Smooth muscle cell (in vitro differentiated cells): ENCODE data around the gene METTL22. TPM values are rescaled to one million over a fixed set of nuclear protein-coding genes. Genes with fewer than 3 reads are reported as not detected.
A peak's percentile ranks its signal among the peaks of the same experiment; 100 is the strongest.

Experiments
- DNase-seq: peaks from one replicate; lab custom pipeline; 2025; ENCODE audit not compliant: unreplicated experiment; lab: John Stamatoyannopoulos, UW
- H2AFZ ChIP-seq: fragments of 200-600 bp; sonication (generic); 2 replicates; pipeline ENCODE4 v1.6.0; 2016; ENCODE audit warnings: antibody characterized with exemption, low read depth, mild to moderate bottlenecking
- H3F3A ChIP-seq: fragments of 200-600 bp; sonication (generic); 2 replicates; pipeline ENCODE4 v1.6.0; 2017; ENCODE audit warnings: antibody characterized with exemption, low read depth
- H3K27ac ChIP-seq: fragments of 200-600 bp; sonication (generic); 2 replicates; pipeline ENCODE4 v1.5.1; 2016; ENCODE audit warnings: low read depth, mild to moderate bottlenecking
- H3K27me3 ChIP-seq: fragments of 200-600 bp; sonication (generic); 2 replicates; pipeline ENCODE4 v1.6.1; 2016; ENCODE audit warnings: low read depth, mild to moderate bottlenecking
- H3K36me3 ChIP-seq: fragments of 200-600 bp; sonication (generic); 2 replicates; pipeline ENCODE4 v1.5.1; 2016; ENCODE audit warnings: low read depth
- H3K4me1 ChIP-seq: fragments of 200-600 bp; sonication (generic); 2 replicates; pipeline ENCODE4 v1.5.1; 2016; ENCODE audit warnings: low read depth
- H3K4me2 ChIP-seq: fragments of 200-600 bp; sonication (generic); 2 replicates; pipeline ENCODE4 v1.6.0; 2016; ENCODE audit warnings: mild to moderate bottlenecking
- H3K4me3 ChIP-seq: fragments of 200-600 bp; sonication (generic); 2 replicates; pipeline ENCODE4 v1.5.1; 2016; ENCODE audit warnings: mild to moderate bottlenecking
- H3K79me2 ChIP-seq: fragments of 200-600 bp; sonication (generic); 2 replicates; pipeline ENCODE4 v1.6.0; 2016; ENCODE audit warnings: low read depth, mild to moderate bottlenecking
- H3K9ac ChIP-seq: fragments of 200-600 bp; sonication (generic); 2 replicates; pipeline ENCODE4 v1.6.0; 2016; ENCODE audit warnings: low read depth
- H3K9me3 ChIP-seq: fragments of 200-600 bp; sonication (generic); replicated peaks from 2 replicates; pipeline ENCODE4 v1.5.1; 2016; ENCODE audit warnings: low read depth
- H4K20me1 ChIP-seq: fragments of 200-600 bp; sonication (generic); 2 replicates; pipeline ENCODE4 v1.6.0; 2016; ENCODE audit warnings: low read depth
- WGBS: methylation state at CpG from one replicate; pipeline ENCODE4 v1.1.7; 2016; ENCODE audit warnings: low lambda C conversion rate; 5-methylcytosine and 5-hydroxymethylcytosine counted together
- polyA plus RNA-seq: library from polyadenylated mRNA; unstranded; fragments of >200 nt; fragmentation: Nextera tagmentation; extraction: Ambion mirVana; gene quantifications from 2 replicates; pipeline ENCODE4 v1.2.1, GENCODE V29; 2016
- total RNA-seq: library from RNA; depleted of rRNA; stranded (reverse); fragments of >200 nt; gene quantifications from 2 replicates; pipeline ENCODE4 v1.2.3, GENCODE V29; 2014
- TF ChIP-seq, protein P1 (sequence below): fragments of 200-600 bp; sonication (generic); IDR thresholded peaks from 2 replicates; pipeline ENCODE4 v1.5.1; 2017; ENCODE audit warnings: borderline replicate concordance, mild to moderate bottlenecking, antibody characterized with exemption; ENCODE audit not compliant: insufficient read depth, poor library complexity, severe bottlenecking

Gene METTL22
- total and polyA plus RNA-seq, 2 experiments from 2014 or later = 19.2 to 37.4 TPM

GRCh38 chr16:8632675-8633182 lies 11.2 kb downstream of the METTL22 start:
- Histone ChIP-seq H2AFZ (no peak overlapping the region), H3F3A (no peaks in the 10 kb centered on the region), H3K4me2 (no peak overlapping the region), H3K4me1 (no peaks in the 10 kb centered on the region), H3K9me3 (no peaks in the 10 kb centered on the region), H3K4me3 (no peak overlapping the region), H4K20me1 (peaks cover 61% of the 10 kb centered on the region), H3K36me3 (peaks cover 8% of the 10 kb centered on the region), H3K27me3 (no peaks in the 10 kb centered on the region), H3K9ac (no peak overlapping the region), H3K79me2 (peaks cover 4% of the 10 kb centered on the region), H3K27ac (no peak overlapping the region)
- 95% methylated on average over 5 of the region's 5 CpGs for WGBS
- DNase-seq = no peak
- TF ChIP-seq, protein P1, sequence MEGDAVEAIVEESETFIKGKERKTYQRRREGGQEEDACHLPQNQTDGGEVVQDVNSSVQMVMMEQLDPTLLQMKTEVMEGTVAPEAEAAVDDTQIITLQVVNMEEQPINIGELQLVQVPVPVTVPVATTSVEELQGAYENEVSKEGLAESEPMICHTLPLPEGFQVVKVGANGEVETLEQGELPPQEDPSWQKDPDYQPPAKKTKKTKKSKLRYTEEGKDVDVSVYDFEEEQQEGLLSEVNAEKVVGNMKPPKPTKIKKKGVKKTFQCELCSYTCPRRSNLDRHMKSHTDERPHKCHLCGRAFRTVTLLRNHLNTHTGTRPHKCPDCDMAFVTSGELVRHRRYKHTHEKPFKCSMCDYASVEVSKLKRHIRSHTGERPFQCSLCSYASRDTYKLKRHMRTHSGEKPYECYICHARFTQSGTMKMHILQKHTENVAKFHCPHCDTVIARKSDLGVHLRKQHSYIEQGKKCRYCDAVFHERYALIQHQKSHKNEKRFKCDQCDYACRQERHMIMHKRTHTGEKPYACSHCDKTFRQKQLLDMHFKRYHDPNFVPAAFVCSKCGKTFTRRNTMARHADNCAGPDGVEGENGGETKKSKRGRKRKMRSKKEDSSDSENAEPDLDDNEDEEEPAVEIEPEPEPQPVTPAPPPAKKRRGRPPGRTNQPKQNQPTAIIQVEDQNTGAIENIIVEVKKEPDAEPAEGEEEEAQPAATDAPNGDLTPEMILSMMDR = no peak

GRCh38 chr16:8634991-8635736 lies 13.7 kb downstream of the METTL22 start:
- H3K27me3 ChIP-seq = no peaks in the 10 kb centered on the region

DNA sequence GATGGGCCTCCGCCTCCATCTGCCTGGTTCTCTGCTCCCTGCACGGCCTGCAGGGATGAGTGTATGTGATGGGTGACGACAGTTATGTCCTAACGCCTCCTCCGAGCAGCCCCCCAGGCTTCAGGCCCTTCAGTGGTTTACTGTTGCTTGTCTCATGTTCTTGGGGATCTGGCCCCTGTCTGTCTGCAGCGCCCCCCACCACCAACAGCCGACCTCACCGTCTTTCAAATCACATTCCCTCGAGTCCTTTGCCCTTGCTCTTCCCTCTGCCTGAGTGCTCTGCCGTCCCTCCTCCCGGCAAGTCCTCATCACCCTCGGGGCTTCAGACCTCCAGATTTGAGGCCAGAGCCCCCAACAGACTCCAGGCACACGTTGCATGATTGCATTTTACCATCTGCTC lies 18.2 kb downstream of the METTL22 start:
- Histone ChIP-seq H3K9ac (no peak overlapping the region), H3K4me2 (no peak overlapping the region), H3K4me1 (no peaks in the 10 kb centered on the region), H3K27me3 (no peaks in the 10 kb centered on the region), H3F3A (no peaks in the 10 kb centered on the region), H3K9me3 (no peaks in the 10 kb centered on the region), H3K4me3 (no peak overlapping the region), H3K79me2 (no peaks in the 10 kb centered on the region), H2AFZ (no peak overlapping the region), H4K20me1 (peaks cover 19% of the 10 kb centered on the region), H3K27ac (no peak overlapping the region), H3K36me3 (peaks cover 11% of the 10 kb centered on the region)
- no peak for DNase-seq
- WGBS = 95% methylated on average over 11 of the region's 13 CpGs
- TF ChIP-seq, protein P1 = no peak

More at GRCh38 chr16:8634991-8635736, 13.7 kb downstream of the METTL22 start:
- Histone ChIP-seq H4K20me1 (peaks cover 50% of the 10 kb centered on the region), H2AFZ (no peak overlapping the region), H3K27ac (no peak overlapping the region), H3F3A (no peaks in the 10 kb centered on the region), H3K9me3 (no peaks in the 10 kb centered on the region), H3K79me2 (peaks cover 4% of the 10 kb centered on the region), H3K4me3 (no peak overlapping the region), H3K36me3 (peaks cover 8% of the 10 kb centered on the region), H3K4me1 (no peaks in the 10 kb centered on the region), H3K9ac (no peak overlapping the region), H3K4me2 (no peak overlapping the region)
- TF ChIP-seq, protein P1 = peak; percentile 47
- no peak for DNase-seq
- WGBS = 84% methylated on average over 16 of the region's 18 CpGs

DNA sequence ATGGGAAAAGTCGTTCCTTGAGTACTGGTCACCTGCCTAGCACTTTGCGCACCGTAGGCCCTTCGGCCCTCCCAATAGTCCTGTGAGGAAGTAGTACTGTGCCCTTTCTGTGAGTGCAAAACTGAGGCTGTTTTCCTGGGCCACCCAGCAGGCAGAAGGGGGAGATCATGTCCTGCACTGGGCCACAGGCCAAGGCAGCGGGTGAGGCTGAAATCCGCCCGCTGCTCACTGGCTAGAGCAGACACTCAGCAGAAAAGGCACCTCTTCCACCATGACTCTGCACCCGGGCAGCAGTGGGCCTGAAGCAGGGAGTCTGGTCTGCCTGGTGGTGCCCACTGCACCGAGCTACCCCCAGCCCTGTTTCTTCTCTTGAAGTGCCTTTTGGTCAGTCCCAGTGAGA lies 20.2 kb downstream of the METTL22 start:
- no peak for DNase-seq

More for the DNA sequence above, 20.2 kb downstream of the METTL22 start:
- Histone ChIP-seq H3K27ac (no peak overlapping the region), H3K36me3 (peaks cover 8% of the 10 kb centered on the region), H4K20me1 (peaks cover 15% of the 10 kb centered on the region), H3K4me2 (no peak overlapping the region), H3K27me3 (no peaks in the 10 kb centered on the region), H2AFZ (no peak overlapping the region), H3K9ac (no peak overlapping the region), H3K4me3 (no peak overlapping the region), H3K9me3 (no peaks in the 10 kb centered on the region), H3K4me1 (no peaks in the 10 kb centered on the region), H3F3A (no peaks in the 10 kb centered on the region), H3K79me2 (no peaks in the 10 kb centered on the region)
- TF ChIP-seq, protein P1 = no peak
- WGBS = 75% methylated on average over 9 of the region's 9 CpGs
